NCI-H226 (cell line): Measurements from ENCODE around the gene PARVG.

Experiments used
- DNase-seq: peaks from one replicate; pipeline ENCODE4 v3.0.0-alpha.2; 2015

The PARVG gene

GRCh38 chr22:44181912-44182587 is 1.3 kb downstream of the PARVG start:
- no peak for DNase-seq

- no peak for DNase-seq
These were observed 2.0 kb downstream of the PARVG start for GRCh38 chr22:44182588-44183286.

GRCh38 chr22:44183287-44183588 is 2.5 kb downstream of the PARVG start:
- DNase-seq = no peak

- DNase-seq = no peak
These were observed 3.3 kb downstream of the PARVG start for GRCh38 chr22:44184006-44184405.

- DNase-seq = no peak
These were observed 4.8 kb downstream of the PARVG start for GRCh38 chr22:44185237-44186120.

- no peak for DNase-seq
These were observed 5.4 kb downstream of the PARVG start for GRCh38 chr22:44186121-44186510.

GRCh38 chr22:44186737-44187136 is 6.0 kb downstream of the PARVG start:
- DNase-seq = no peak

- DNase-seq = no peak
These were observed 7.0 kb downstream of the PARVG start for GRCh38 chr22:44187652-44188230.

- no peak for DNase-seq
These were observed 7.6 kb downstream of the PARVG start for GRCh38 chr22:44188316-44188715.

GRCh38 chr22:44188986-44189630 is 8.4 kb downstream of the PARVG start:
- no peak for DNase-seq

- no peak for DNase-seq
These were observed 9.8 kb downstream of the PARVG start for GRCh38 chr22:44190381-44190976.

GRCh38 chr22:44191036-44191454 is 10.3 kb downstream of the PARVG start:
- DNase-seq = no peak

- DNase-seq = peak; percentile 45
These were observed 11.5 kb downstream of the PARVG start for GRCh38 chr22:44192098-44192815.

GRCh38 chr22:44192816-44193534 is 12.2 kb downstream of the PARVG start:
- peak; percentile 6 for DNase-seq

GRCh38 chr22:44193535-44193891 is 12.8 kb downstream of the PARVG start:
- peak; percentile 69 for DNase-seq

- no peak for DNase-seq
These were observed 13.8 kb downstream of the PARVG start for GRCh38 chr22:44194569-44194968.

- no peak for DNase-seq
These were observed 14.6 kb downstream of the PARVG start for GRCh38 chr22:44195189-44195871.

- DNase-seq = no peak
These were observed 15.5 kb downstream of the PARVG start for GRCh38 chr22:44196241-44196640.

GRCh38 chr22:44196731-44197131 is 16.0 kb downstream of the PARVG start:
- no peak for DNase-seq

- DNase-seq = no peak
These were observed 16.5 kb downstream of the PARVG start for GRCh38 chr22:44197271-44197670.

- no peak for DNase-seq
These were observed 18.4 kb downstream of the PARVG start for GRCh38 chr22:44199164-44199563.
